Right lobe of liver (tissue), 4 donors: Measurements from ENCODE around the gene SPTBN4.

ENCODE experiments used
- CTCF ChIP-seq, 4 donors: fragments of 200-600 bp in 3 of 4; fragments of 450-650 bp in 1 of 4; IDR thresholded peaks; one replicate each; pipeline versions ENCODE4 v1.5.1 to v1.8.0; 2016 to 2022; ENCODE audit warnings: antibody characterized with exemption in 4 of 4, mild to moderate bottlenecking in 2 of 4
- POLR2A ChIP-seq: fragments of 450-650 bp; IDR thresholded peaks from one replicate; pipeline ENCODE4 v1.6.1; 2017; ENCODE audit warnings: antibody characterized with exemption, mild to moderate bottlenecking
- donor health status: DM: no; HTN: no; CAD: no.
- donor health status: DM: no; HTN: no; CAD: no.
- donor health status: DM: no; HTN: yes; CAD: no.

GRCh38 chr19:40576585-40577451, 110.0 kb downstream of the SPTBN4 start, which contains the start of gene SHKBP1:
- TF ChIP-seq POLR2A (peak; percentile 46), CTCF (IDR thresholded peaks at IDR 0.05) (no peak)
